ENCODE data around the gene ADAM20.
"Not testable (repeated sequence)": the region's sequence is repeated elsewhere in the genome, so short reads cannot be mapped to it uniquely, and the experiment has no call there.

Gene ADAM20

GRCh38 chr14:70534904-70535303 lies at the start of gene ADAM20:
TSS of gene ADAM20 (minus strand) at chr14:70535004. CDS start at chr14:70524757, 10,247 bp downstream.
- DNase-seq (ENCODE audit: extremely low read depth in 1 of 2, low read depth in 1 of 2), result no peak

GRCh38 chr14:70576891-70577290 lies 42.1 kb upstream of the ADAM20 start:
- no peak for DNase-seq (ENCODE audit: extremely low read depth in 1 of 2, low read depth in 1 of 2)

- no peak for DNase-seq (ENCODE audit: extremely low read depth in 1 of 2, low read depth in 1 of 2)
These were observed 38.2 kb upstream of the ADAM20 start for GRCh38 chr14:70573050-70573449.

GRCh38 chr14:70571139-70571538 lies 36.3 kb upstream of the ADAM20 start:
- no peak for DNase-seq (ENCODE audit: extremely low read depth in 1 of 2, low read depth in 1 of 2)

GRCh38 chr14:70567791-70568190 lies 33.0 kb upstream of the ADAM20 start:
- no peak for DNase-seq (ENCODE audit: extremely low read depth in 1 of 2, low read depth in 1 of 2)

- no peak for DNase-seq (ENCODE audit: extremely low read depth in 1 of 2, low read depth in 1 of 2)
These were observed 29.1 kb upstream of the ADAM20 start for GRCh38 chr14:70563869-70564268.

- DNase-seq (ENCODE audit: extremely low read depth in 1 of 2, low read depth in 1 of 2), result no peak
These were observed 28.6 kb upstream of the ADAM20 start for GRCh38 chr14:70563417-70563816.

GRCh38 chr14:70558356-70558755 lies 23.6 kb upstream of the ADAM20 start:
- no peak for DNase-seq (ENCODE audit: extremely low read depth in 1 of 2, low read depth in 1 of 2)

- no peak for DNase-seq (ENCODE audit: extremely low read depth in 1 of 2, low read depth in 1 of 2)
These were observed 21.1 kb upstream of the ADAM20 start for GRCh38 chr14:70555890-70556289.

GRCh38 chr14:70538087-70538486 lies 3.3 kb upstream of the ADAM20 start:
- no peak for DNase-seq (ENCODE audit: extremely low read depth in 1 of 2, low read depth in 1 of 2)

GRCh38 chr14:70536830-70537229 lies 2.0 kb upstream of the ADAM20 start:
- DNase-seq (ENCODE audit: extremely low read depth in 1 of 2, low read depth in 1 of 2), result no peak

GRCh38 chr14:70530417-70530816 lies 4.4 kb downstream of the ADAM20 start:
- no peak for DNase-seq (ENCODE audit: extremely low read depth in 1 of 2, low read depth in 1 of 2)

GRCh38 chr14:70527501-70528105 lies 7.2 kb downstream of the ADAM20 start:
- DNase-seq (ENCODE audit: extremely low read depth in 1 of 2, low read depth in 1 of 2), result no peak

GRCh38 chr14:70525691-70526090 lies 9.1 kb downstream of the ADAM20 start:
- DNase-seq (ENCODE audit: extremely low read depth in 1 of 2, low read depth in 1 of 2), result no peak

- DNase-seq (ENCODE audit: extremely low read depth in 1 of 2, low read depth in 1 of 2), result no peak
These were observed 19.0 kb downstream of the ADAM20 start for GRCh38 chr14:70515811-70516210.

GRCh38 chr14:70514168-70515069 lies 20.4 kb downstream of the ADAM20 start:
- no peak for DNase-seq (ENCODE audit: extremely low read depth in 1 of 2, low read depth in 1 of 2)

- no peak for DNase-seq (ENCODE audit: extremely low read depth in 1 of 2, low read depth in 1 of 2)
These were observed 36.6 kb downstream of the ADAM20 start for GRCh38 chr14:70498191-70498590.

GRCh38 chr14:70489579-70490200 lies 45.1 kb downstream of the ADAM20 start:
- no peak for DNase-seq (ENCODE audit: extremely low read depth in 1 of 2, low read depth in 1 of 2)

GRCh38 chr14:70477356-70478105 lies 57.3 kb downstream of the ADAM20 start:
- not testable (repeated sequence) for DNase-seq (ENCODE audit: extremely low read depth in 1 of 2, low read depth in 1 of 2)

- not testable (repeated sequence) for DNase-seq (ENCODE audit: extremely low read depth in 1 of 2, low read depth in 1 of 2)
These were observed 59.3 kb downstream of the ADAM20 start for GRCh38 chr14:70475459-70475858.

GRCh38 chr14:70473825-70474224 lies 61.0 kb downstream of the ADAM20 start:
- no peak for DNase-seq (ENCODE audit: extremely low read depth in 1 of 2, low read depth in 1 of 2)
